HG03064 (cell line): ENCODE results near the gene POLA2.
"Not testable (repeated sequence)": the region's sequence is repeated elsewhere in the genome, so short reads cannot be mapped to it uniquely, and the experiment has no call there.

Source experiments
- ATAC-seq: cut with Tn5 transposase; IDR thresholded peaks from one replicate; pipeline ENCODE4 v1.9.1; 2021; ENCODE audit warnings: low read depth; ENCODE audit not compliant: unreplicated experiment

POLA2 gene

GRCh38 chr11:65261591-65262380, at the start of gene POLA2:
Gene POLA2 (plus strand): TSS chr11:65261962. CDS start chr11:65262293, 331 bp downstream.
- ATAC-seq: peak; percentile 63

GRCh38 chr11:65212226-65212801, 49.4 kb upstream of the POLA2 start:
- no peak for ATAC-seq

- ATAC-seq: no peak
These were observed 48.2 kb upstream of the POLA2 start for GRCh38 chr11:65213322-65214211.

DNA sequence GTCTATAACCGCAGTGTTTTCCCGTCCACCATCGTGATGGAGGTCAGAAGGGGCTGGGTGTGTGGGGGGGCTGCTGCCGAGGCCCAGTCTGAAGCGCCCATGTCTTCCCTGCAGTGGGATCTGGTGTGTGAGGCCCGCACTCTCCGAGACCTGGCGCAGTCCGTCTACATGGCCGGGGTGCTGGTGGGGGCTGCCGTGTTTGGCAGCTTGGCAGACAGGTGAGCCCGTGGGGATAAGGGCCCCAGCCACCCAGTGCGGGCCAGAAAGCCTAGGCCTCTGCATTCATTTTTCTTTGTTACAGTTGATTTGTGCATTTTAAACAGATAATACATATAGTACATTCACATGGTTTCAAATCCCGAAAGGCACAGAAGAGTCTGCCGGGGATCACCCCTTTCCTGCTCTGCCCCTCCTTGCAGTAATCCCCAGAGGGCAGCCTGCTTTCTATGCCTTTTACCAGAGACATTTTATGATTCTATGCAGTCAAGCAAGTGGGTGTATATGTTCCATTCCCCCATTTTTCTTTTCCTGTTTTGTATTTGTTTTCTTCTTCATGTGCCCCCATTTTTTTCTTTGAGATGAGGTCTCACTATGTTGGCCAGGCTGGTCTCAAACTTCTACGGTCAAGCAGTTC, 47.4 kb upstream of the POLA2 start:
- no peak for ATAC-seq

DNA sequence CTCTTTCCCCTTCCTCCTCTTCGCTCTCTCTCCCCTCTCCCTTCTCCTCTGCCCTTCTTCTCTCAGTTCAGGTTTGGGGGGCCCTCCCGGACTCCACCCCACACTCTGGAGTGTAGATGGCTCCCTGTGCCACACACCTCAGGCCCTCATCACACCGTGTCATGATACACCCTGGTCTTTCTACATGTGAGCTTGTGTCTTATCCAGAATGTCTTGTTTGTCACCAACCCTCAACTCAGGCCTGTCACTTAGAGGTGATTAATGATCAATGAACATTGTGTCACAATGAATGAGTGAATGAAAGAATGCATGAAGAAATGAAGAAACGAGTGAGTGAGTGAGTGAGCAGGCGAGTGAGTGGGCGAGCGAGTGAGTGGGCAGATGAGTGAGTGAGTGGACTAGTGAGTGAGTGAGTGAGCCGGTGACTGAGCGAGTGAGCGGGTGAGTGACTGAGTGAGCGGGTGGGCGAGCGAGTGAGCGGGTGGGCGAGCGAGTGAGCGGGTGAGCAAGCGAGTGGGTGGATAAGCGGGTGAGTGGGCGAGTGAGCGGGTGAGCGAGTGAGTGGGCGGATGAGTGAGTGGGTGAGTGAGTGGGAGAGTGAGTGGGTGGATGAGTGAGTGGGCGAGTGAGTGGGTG, 46.2 kb upstream of the POLA2 start:
- ATAC-seq: no peak

DNA sequence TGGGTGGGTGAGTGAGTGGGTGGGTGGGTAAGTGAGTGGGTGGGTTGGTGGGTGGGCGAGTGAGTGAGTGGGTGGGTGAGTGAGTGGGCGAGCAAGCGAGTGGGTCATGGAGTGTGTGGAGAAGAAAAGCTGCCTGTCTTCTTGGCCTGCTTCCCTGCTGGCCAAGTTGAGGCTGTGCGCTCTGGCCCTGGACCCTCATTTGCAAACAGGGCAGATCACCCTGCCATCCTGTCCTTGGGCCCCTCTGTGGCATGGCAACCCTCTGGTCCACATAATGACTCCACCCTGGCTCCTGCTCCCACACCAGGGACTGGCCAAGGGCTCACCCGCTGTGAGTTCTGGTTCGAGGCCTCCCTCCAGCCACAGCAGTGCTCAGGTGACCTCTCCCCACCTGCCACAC, 44.9 kb upstream of the POLA2 start:
- ATAC-seq: no peak

- no peak for ATAC-seq
These were observed 44.0 kb upstream of the POLA2 start for GRCh38 chr11:65217441-65218423.

GRCh38 chr11:65218446-65218845, 43.3 kb upstream of the POLA2 start:
- no peak for ATAC-seq

GRCh38 chr11:65219930-65220213, 41.9 kb upstream of the POLA2 start:
- no peak for ATAC-seq

DNA sequence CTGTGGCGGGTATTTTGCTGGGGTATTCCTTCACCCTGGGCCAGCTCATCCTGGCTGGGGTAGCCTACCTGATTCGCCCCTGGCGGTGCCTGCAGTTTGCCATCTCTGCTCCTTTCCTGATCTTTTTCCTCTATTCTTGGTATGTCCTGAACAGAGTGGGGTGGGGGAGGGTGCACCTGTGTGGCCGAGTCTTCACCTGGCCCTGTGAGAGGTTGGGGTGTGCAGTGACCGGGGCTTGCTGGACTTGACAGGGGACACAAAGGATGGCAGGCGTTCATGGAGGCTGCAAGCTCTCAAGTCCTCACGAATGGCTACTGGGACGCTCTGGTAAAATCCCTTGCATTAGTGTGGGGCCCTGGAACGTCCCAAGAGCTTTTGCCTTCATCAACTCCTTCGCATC, 40.7 kb upstream of the POLA2 start:
- ATAC-seq: no peak

DNA sequence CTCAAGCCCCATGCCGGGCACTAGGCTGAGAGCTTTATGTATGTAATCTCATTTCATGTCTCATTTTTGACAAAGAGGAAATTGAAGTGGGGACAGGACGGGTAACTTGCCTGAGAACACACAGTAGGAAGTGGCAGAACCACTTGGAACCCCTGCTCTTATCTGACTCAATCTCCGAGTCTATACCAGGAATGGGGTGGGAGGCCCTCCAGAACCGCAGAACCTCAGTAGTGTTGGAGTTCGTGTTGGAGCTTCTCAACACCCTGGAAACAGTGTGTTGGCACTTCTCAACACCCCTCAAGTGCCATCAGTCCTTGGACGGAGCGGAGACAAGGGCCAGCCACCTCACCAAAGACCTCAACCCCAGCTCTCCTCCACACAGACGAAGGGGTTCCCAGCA, 38.8 kb upstream of the POLA2 start:
- ATAC-seq: no peak

GRCh38 chr11:65224930-65225278, 36.9 kb upstream of the POLA2 start:
- no peak for ATAC-seq

DNA sequence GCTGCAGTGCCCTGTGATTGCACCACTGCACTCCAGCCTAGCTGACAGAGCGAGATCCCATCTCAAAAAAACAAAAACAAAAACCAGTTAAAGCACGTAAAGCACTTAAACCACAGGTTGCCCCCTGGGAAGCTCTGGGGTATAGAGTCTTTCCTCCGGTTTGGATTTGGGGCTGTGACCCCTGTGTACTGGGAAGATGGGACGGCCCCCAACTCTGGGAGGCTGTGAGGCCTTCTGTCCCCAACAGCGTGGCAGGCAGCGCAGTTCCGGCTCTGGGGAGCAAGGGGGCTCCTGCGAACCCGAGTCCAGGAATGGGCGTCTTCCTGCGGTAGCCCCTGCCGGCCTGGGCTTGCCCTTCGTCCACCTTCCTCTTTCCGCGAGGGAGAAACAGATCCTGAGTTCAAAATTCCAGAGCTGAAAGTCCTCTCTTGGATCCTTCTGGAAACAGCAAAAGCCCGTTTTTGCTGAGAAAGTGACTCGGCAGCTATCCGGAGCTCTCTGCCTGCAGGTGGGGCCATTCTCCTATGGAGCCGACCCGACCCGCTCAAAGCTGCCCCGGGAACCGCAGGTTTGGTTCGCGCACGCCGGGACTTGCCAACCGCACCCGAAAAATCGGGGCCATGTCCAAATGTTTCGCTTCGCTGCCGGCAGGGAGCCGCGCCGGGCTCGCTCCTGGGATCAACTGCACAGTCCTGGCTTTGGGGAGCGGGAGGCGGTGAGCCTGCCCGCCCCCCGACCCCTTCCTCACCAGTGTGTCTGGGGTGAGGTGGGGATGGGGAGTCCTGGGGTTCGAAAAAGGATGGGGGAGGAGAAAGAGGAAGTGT, 36.3 kb upstream of the POLA2 start:
- no peak for ATAC-seq

GRCh38 chr11:65226103-65226442, 35.7 kb upstream of the POLA2 start:
- ATAC-seq: no peak

GRCh38 chr11:65227879-65228278, 33.9 kb upstream of the POLA2 start:
- no peak for ATAC-seq

DNA sequence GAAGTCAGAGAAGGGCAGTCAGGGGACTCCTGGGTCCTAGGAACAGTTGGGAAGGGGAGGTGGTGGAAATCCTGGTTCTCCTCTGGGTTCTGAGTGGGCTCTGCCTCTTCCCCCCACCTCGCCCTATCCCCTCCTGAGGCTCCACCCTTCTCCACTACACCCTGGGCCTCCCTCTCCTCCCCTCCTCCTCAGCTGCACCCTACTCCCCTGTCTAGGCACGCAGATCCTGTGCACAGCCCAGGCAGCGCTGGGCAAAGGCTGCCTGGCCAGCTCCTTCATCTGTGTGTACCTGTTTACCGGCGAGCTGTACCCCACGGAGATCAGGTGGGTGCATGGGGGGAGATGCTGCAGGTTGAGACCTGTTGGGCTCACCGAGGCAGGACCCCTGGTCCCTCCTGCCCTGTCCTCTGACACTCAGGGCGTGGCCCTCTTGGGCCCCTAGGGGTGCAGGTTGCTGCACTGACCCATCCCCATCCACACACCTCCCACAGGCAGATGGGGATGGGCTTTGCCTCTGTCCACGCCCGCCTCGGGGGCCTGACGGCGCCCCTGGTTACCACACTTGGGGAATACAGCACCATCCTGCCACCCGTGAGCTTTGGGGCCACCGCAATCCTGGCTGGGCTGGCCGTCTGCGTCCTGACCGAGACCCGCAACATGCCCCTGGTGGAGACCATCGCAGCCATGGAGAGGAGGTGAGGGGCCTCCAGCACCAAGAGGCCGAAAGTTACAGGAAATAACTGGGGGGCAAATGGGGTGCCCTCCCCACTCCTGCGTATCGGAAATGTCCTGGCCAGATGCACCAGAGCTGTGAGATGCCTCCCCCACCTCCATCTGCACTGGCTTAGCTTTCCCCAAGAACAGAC, 25.3 kb upstream of the POLA2 start:
- ATAC-seq: no peak

DNA sequence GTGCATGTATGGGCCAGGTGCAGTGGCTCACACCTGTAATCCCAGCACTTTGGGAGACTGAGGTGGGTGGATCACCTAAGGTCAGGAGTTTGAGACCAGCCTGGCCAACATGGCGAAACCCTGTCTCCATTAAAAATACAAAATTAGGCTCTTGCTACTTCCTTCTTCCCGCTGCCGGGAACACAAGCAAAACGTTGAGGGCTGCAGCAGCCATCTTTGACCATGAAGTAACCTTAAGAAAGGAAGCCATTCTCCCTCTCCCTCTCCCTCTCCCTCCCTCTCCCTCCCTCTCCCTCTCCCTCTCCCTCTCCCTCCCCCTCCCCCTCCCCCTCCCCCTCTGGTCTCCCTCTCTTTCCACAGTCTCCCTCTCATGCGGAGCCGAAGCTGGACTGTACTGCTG, 23.5 kb upstream of the POLA2 start:
- ATAC-seq: not testable (repeated sequence)

- ATAC-seq: no peak
These were observed 20.6 kb upstream of the POLA2 start for GRCh38 chr11:65241134-65241533.
